Right ventricle myocardium superior (tissue), 1 donor: ENCODE results near the gene DBP. TPM values are rescaled to one million over a fixed set of nuclear protein-coding genes. Genes with fewer than 3 reads are reported as not detected.
A peak's percentile ranks its signal among the peaks of the same experiment; 100 is the strongest.
"Not testable (repeated sequence)": the region's sequence is repeated elsewhere in the genome, so short reads cannot be mapped to it uniquely, and the experiment has no call there.

Source experiments
- ATAC-seq: fragments of 200-7000 bp; cut with Tn5 transposase; one replicate; pipeline ENCODE4 v1.9.1; 2020; ENCODE audit warnings: mild to moderate bottlenecking; ENCODE audit not compliant: poor library complexity
- DNase-seq: peaks from one replicate; pipeline ENCODE4 v3.0.0-alpha.2; 2020
- intact Hi-C: fragments of 100-400 bp; cut with DNase I; formaldehyde crosslinking; loops from one replicate; pipeline ENCODE4 v1.11.2; 2022
- long read RNA-seq: library from polyadenylated mRNA; unstranded; transcript quantifications from one replicate; pipeline ENCODE4 v2.0.0, GENCODE V29; 2021
- total RNA-seq: library from RNA; stranded (reverse); fragmentation: NEBNext Ultra II Directional; extraction: Animal tissue kit (Norgen Biotek cat#: 25700); gene quantifications from one replicate; pipeline ENCODE4 v1.2.1, GENCODE V29; 2021
- donor health status: DM: no; HTN: yes; CAD: no; lungs with severe emphysema.

Gene DBP, protein sequence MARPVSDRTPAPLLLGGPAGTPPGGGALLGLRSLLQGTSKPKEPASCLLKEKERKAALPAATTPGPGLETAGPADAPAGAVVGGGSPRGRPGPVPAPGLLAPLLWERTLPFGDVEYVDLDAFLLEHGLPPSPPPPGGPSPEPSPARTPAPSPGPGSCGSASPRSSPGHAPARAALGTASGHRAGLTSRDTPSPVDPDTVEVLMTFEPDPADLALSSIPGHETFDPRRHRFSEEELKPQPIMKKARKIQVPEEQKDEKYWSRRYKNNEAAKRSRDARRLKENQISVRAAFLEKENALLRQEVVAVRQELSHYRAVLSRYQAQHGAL
- total RNA-seq = 14.5 TPM
- long read RNA-seq, transcript DBP-201 (4 exons, 2,229 nt) = major isoform, 49 of 51 reads
- long read RNA-seq, partial matches to known transcripts = 2 of 51 reads
- long read RNA-seq, other reads (novel, unspliced or antisense) = 0 of 51 reads

DNA sequence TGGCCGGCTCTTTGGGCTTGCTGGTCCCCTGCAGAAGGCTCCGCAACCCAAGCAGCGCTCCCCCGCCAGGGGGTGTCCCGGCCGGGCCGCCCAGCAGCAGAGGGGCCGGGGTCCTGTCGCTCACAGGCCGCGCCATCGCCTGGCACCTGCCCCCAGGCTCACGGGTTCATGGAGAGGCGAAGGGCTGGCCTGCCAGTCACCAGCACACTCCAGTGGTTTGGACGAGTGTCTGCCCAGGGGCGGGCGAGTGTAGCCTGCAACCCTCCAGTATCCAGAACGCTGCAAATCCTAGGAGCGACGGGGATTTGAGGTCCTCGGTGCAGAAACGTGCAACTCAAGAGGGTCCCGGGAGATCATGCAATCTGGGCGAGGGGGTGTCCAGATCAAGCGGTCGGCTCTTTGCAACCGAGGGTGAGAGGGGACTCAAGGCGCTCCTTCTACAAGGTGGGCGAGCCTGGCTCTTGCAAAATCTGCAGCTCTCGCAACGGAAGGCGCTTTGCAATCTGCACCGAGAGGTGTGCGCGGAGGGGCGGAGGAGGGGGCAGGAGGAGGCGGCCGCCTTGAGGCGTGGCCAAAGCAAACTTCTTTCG, at the start of gene DBP:
Gene DBP (minus strand): TSS at position 521 of the 590 bp plus-strand sequence. CDS start 385 bp downstream, at position 136.
- intact Hi-C loops = no loop called here
- peak; percentile 6 for ATAC-seq
- DNase-seq = peak; percentile 76

DNA sequence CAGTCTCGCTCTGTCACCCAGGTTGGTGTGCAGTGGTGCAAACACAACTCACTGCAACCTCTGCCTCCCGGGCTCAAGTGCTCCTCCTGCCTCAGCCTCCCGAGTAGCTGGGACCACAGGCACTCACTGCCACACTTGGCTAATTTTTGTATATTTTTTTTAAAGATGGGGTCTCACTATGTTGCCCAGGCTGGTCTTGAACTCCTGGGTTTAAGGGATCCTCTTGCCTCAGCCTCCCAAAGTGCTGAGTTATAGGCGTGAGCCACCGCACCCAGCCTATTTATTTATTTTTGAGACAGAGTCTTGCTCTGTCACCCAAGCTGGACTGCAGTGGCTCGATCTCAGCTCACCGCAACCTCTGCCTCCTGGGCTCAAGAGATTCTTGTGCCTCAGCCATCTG, 49.5 kb upstream of the DBP start:
- intact Hi-C loops, ATAC-seq: not testable (repeated sequence)

DNA sequence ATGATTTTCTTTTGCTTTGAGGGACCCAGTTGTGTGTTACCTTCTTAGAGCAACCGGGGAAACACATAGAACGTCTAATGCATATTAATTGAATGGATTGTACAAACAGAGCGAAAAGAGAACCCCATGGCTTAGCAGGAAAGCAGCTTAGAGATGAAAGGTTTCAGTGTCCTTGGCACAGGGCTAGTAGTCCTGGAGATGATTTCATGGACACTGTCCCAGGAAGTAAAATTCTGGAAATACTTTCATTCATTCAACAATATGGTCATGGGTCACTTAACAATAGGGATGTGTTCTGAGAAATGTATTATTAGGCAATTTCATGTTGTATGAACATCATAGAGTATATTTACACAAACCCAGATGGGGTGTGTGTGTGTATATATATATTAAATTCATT, 48.9 kb upstream of the DBP start:
- intact Hi-C loops = no loop called here
- DNase-seq = no peak

More for the DNA sequence above, 49.5 kb upstream of the DBP start:
- not testable (repeated sequence) for DNase-seq

DNA sequence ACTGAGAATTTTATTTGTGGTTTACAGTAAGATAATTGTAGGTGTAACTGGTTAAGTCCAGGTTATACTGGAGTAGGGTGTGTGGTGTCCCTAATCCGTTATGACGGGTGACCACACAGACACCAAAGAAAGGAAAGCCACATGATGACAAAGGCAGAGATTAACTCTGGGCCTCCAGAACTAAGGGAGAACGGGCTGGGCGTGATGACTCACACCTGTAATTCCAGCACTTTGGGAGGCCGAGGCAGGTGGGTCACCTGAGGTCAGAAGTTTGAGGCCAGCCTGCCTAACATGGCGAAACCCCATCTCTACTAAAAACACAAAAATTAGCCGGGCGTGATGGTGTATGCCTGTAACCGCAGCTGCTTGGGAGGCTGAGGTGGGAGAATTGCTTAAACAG, 48.4 kb upstream of the DBP start:
- ATAC-seq (no peak), DNase-seq (no peak)
- intact Hi-C loops = no loop called here

More for the DNA sequence above, 48.9 kb upstream of the DBP start:
- ATAC-seq = no peak

DNA sequence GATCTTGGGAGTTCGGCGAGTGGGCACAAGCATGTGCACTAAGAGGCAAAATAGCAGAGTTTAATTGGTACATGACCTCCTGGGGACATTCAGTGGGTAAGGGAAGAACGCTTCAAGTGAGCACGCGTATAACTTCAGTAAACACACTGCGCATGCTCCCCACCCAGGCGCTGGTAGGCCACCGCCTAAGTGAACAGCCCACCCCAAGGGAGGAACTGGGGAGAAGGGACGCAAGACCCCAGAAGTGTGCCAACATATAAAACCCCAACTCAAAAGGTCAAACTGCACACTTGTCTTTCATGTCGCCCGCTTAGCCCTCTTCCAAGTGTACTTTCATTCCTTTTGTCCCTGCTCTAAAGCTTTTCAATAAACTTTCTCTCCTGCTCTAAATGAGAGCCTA, 46.2 kb upstream of the DBP start:
- peak; percentile 83 for DNase-seq
- intact Hi-C loops = no loop called here
- ATAC-seq = peak; percentile 84

DNA sequence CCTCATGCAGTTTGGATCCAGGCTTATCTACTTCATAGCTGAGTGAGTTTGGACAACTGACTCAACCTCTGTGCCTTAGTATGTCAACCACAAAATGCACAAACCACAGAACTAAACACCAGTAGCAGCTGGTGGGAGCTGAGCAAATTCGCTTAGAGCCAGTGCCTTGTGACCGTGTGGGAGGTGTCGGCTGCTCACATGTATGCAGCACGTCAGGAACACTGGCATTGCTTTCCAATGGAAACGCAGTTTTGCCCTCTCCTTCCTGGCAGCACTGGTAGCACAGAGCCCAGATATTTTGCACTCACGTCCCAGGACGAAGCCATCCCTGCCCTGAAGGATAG, 43.9 kb upstream of the DBP start:
- no peak for DNase-seq
- intact Hi-C loops = no loop called here
- ATAC-seq = no peak

DNA sequence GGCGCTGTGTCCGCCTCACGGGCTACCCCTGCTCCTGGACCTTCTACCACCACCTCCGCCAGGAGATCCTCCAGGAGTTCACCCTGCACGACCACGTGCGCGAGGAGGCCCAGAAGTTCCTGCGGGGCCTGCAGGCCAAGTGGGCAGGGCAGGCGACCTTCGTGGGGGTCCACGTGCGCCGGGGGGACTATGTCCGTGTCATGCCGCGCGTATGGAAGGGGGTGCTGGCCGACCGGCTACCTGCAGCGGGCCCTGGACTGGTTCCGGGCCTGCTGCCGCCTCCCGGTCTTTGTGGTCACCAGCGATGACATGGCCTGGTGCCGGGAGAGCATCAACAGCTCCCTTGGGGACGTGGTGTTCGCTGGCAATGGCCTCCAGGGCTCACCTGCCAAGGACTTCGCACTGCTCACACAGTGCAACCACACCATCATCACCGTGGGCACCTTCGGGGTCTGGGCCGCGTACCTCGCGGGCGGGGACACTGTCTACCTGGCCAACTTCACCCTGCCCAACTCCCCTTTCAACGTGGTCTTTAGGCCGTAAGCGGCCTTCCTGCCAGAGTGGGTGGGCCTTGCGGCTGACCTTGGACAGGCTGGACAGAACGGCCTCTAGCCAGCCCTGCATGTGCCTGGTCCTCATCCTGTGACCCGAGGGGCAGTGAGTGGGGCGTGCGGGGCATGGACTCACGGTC, 43.4 kb upstream of the DBP start:
- DNase-seq = no peak
- no peak for ATAC-seq
- intact Hi-C loops = no loop called here

DNA sequence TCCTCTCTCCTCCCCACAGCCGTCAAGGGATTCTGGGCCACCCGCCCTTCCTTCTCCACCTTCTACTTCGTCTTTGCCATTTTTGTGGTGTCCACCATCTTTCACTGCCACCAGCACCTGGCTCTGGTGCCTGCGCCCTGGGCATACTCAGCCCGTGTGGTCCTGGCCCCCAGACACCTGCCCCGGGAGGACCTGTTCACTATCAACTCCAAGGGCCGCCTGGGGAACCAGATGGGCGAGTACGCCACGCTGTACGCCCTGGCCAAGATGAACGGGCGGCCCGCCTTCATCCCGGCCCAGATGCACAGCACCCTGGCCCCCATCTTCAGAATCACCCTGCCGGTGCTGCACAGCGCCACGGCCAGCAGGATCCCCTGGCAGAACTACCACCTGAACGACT, 42.8 kb upstream of the DBP start:
- intact Hi-C loops, ATAC-seq, DNase-seq: not testable (repeated sequence)

DNA sequence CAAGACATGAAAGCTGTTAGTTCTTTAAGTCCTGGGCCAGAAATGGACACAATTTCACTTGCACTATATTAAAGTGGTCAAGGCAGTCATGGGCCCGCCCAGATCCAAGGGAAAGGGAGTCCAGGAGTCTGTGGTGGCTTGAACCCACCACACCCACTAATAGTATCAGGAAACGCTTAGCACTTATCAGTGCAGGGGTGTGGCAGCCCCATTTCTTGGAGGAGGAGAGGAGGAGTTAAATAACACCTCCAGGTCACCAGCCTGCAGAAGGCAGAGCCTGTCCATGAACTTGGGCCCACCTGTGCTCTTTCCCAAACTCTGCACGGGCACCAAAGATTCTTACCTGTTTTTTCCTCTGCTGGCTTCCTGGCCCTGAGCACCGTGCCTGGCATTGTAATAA, 41.0 kb upstream of the DBP start:
- ATAC-seq (no peak), DNase-seq (no peak)
- intact Hi-C loops = loop anchor here (5.0 to 10.0 kb wide), 2 partner anchors 59 to 107 kb away; no protein-coding TSS in a partner anchor

DNA sequence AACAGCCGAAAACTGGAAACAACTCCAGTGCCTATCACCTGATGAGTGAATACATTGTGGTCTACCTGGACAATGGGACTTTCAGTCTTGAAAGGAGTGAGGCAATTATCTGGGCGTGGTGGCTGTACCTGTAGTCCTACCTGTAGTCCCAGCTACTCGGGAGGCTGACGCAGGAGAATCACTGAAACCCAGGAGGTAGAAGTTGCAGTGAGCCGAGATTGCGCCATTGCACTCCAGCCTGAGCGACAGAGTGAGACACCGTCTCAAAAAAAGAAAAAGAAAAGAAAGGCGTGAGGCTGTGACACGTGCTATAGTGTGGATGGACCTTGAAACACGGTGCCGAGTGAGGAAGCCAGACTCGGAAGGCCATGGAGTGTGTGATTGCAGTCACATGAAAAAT, 39.7 kb upstream of the DBP start:
- DNase-seq (no peak), ATAC-seq (no peak)
- intact Hi-C loops = loop anchor here (5.0 to 10.0 kb wide), 2 partner anchors 60 to 108 kb away; no protein-coding TSS in a partner anchor

DNA sequence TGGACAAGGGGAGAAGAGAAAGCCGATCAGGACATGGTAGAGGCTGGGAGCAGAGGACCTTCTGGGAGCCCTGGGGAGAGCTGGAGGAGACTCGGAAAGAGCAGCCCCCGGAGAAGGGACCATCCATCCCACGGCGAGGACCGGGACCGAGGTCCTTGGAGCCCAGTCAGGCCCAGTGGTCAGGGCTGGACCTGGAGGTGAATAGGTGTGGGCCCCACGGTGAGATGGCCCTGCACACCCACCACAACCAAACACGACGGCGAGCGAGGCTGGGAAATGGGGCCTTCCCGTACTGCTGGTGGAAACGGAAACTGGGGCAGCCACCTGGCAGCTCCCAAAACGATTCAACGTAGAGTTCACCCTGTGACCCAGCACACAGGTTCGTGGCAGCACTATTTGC, 39.3 kb upstream of the DBP start:
- DNase-seq (no peak), ATAC-seq (no peak)
- intact Hi-C loops = loop anchor here (5.0 to 10.0 kb wide), 2 partner anchors 61 to 108 kb away; no protein-coding TSS in a partner anchor

DNA sequence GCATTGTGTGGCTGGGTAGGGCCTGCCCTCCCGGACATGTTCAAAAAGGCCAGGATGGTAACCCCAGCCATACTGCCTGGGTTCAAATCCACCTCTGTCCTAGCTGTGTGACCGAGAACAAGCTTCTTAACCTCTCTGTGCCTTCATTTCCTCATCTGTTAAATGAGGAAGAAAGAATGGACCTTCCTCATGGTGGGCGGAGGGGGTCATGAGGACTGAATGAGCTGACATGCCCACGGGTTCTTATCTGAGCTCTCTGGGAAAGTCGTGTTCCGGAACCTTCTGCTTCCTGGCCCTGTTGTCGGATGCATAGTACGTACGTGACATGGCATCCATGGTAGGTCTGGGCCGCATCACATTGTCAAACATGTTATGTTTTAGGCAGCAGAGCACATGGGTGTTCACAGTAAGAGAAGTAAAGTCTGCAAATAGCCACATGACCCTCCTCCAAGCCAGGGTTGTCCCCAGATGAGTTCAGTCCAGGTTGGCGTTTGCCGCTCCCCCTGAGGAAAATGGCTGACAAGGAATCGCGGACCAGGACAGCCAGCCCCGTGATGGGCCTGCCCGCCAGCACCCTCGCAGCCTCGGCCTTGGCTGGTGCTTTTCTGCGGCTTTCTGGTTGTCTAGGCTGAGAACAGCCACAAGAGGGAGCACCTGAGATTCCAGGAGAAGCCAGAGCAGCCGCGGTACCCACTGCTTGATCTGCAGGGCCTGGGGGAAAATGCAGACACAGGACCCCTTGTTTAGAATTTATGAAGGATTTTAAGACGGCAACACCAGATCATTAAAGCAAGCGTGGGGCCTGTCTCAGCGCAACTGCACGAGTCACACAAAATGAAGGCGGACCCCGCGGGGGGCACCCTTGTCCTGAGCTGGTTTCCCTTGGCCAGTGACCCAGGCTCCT, 38.0 kb upstream of the DBP start:
- ATAC-seq = peak; percentile 88
- intact Hi-C loops = loop anchor here (5.0 to 10.0 kb wide), 2 partner anchors 62 to 110 kb away; no protein-coding TSS in a partner anchor

DNA sequence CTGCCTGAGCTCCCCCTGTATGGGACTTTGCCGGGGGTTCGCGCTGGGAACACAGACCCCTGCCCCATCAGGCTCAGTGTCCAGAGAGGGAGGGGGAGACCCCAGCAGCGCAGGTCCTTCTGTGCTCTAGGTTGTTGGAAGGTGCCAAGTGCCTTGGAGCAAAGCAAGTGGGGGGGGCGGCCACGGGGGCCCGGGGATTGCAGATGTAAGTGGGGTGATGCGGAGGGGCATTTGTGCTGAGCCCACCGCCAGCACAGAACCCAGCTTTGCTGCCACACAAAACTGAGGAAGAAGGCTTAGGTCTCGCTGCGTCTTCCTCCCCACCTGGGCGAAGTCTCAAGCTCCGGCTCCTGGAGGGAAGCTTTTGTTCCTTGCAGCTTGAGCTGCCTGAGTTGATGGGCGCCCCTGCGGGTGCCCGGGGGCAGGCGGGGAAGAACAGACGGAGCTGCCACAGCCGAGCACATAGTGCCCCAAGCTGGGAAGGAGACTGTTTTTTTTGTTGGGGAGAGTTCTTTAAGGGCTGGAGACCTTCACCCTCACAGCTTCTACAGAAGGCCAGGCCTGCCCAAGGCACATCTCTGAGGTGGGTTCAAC, 37.1 kb upstream of the DBP start:
- ATAC-seq (no peak), DNase-seq (no peak)
- intact Hi-C loops = loop anchor here (10.0 kb wide), 1 partner anchor 110 kb away; no protein-coding TSS in a partner anchor

More for the DNA sequence above, 38.0 kb upstream of the DBP start:
- peak; percentile 82 for DNase-seq

DNA sequence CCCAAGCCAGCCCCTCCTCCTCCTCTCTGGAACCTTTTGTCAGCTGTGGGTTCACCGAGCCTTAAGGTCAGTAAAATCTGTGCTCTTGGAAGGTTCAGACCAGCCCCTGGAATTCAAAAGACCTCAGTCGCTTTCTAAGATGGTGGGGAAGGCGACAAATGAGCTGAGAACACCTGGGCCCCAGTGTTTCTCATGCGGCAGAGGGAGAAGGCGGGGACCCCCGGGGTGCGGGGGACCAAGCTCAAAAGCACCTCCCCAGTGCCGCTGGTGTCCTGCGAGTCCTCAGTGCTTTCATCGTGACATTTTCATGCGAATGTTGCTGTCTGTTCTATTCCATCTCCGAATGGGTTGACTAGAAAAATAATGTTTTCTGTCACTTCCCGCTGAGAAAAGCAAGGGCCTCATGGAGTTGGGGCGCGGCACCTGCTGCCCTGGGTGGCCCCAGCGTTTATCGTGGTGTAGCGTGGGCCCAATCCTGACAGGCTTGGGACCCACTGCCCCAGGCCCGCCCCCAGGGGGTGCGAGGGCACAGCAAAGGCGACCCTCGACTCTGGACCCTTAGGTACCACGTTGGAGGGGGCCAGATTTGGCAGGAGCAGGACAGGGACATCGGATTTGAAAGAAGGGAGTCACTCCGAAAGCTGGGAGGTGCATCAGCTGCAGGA, 36.4 kb upstream of the DBP start:
- intact Hi-C loops = loop anchor here (10.0 kb wide), 1 partner anchor 111 kb away; no protein-coding TSS in a partner anchor
- DNase-seq (no peak), ATAC-seq (no peak)

DNA sequence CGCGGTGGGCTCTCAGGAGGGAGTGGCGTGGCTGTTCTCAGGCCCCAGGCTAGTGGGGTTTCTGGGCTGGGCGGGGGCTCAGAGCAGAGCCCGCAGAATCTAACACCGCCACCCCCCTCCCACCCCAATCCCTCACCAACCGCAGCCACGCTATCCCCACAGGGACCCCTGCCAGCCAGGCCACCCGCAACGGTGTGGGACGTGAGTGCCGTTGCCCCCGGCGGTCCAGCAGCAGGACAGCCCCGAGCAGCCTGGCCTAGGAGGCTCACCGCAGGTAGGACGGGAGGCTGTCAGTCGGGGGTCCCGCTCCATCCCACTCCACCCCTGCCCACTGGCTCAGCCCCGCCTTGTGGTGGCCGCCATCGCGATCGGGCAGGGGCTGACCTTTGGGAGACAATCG, 35.8 kb upstream of the DBP start, which contains the start of gene NTN5:
Gene NTN5 (minus strand): TSS at position 24 of the 400 bp plus-strand sequence. CDS start 2,031 bp downstream, outside the sequence.
- intact Hi-C loops = loop anchor here (10.0 kb wide), 1 partner anchor 112 kb away; no protein-coding TSS in a partner anchor
- ATAC-seq (no peak), DNase-seq (no peak)

DNA sequence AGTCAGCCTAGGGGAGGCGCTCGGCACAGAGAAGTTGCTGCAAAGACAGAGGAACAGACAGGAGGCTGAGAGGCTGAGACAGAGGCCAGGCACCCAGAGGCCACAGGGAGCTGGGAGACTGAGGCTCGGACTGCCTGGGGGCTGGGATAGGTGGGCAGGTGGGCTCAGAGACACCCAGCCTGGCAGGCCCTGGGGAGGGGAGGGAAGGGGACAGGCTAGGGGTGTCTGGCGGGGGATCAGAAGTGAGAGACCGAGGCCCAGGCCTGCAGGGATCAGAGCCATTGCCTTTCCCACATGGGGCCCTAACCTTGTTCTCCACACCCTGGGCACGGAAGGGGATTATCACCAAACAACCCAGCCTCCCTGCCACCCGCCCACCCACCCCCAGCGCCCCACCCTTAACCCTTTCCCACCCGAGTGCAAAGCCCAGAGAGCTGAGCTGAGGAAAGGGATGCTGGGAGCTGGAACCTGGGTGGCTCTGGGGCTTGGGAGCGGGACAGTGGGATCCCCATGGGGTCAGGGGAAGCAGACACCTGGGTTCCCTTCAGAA, 34.3 kb upstream of the DBP start:
- intact Hi-C loops = loop anchor here (10.0 kb wide), 1 partner anchor 113 kb away; no protein-coding TSS in a partner anchor
- ATAC-seq = no peak
- DNase-seq = no peak
